GM21515 (cell line): ENCODE measurements around the gene THSD4.
"Not testable (repeated sequence)": the region's sequence is repeated elsewhere in the genome, so short reads cannot be mapped to it uniquely, and the experiment has no call there.

Experiments
- ATAC-seq: cut with Tn5 transposase; IDR thresholded peaks from one replicate; pipeline ENCODE4 v1.9.1; 2021; ENCODE audit not compliant: unreplicated experiment

THSD4 gene

DNA sequence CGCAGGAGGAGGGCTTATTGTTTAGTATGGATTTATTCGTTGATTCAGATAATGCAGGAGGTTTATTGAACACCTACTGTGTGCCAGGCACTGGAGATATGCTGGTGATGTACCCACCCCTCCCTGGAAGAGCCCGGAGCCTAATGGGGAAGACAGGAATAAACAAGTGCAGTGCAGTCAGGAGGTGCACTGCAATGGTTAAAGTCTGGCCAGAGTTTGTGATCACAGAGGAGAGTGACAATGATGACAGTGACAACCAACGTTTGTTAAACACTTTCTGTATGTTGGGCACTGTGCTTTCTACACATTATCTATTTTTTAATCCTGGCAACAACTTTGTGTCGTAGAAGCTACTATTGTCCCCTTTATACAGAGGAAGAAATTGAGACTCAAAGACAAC, 70.4 kb downstream of the THSD4 start:
- ATAC-seq = no peak

- no peak for ATAC-seq
These were observed 71.0 kb downstream of the THSD4 start for GRCh38 chr15:71186267-71186666.

GRCh38 chr15:71187078-71187477, 71.8 kb downstream of the THSD4 start:
- ATAC-seq = no peak

- ATAC-seq = no peak
These were observed 72.3 kb downstream of the THSD4 start for GRCh38 chr15:71187526-71187925.

DNA sequence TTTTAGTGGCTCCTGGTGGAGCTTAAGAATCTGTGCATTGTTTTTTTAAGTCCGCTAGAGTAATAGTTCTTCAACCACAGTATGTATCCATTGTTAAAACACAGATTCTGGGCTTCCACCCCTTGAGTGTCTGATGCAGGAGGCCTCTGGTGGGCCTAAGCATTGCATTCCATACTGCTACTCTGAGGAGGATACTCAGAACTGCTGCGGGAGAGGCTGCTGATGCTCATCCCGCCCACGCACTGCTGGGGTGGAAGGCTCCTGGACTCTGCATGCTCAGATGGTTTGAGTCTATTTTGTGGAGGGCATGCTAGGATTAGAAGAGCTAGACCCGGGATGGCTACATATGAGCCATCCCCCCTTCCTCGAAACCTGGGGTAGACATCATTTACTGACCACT, 74.4 kb downstream of the THSD4 start:
- ATAC-seq = no peak

GRCh38 chr15:71191296-71191695, 76.0 kb downstream of the THSD4 start:
- no peak for ATAC-seq

GRCh38 chr15:71192816-71193215, 77.5 kb downstream of the THSD4 start:
- no peak for ATAC-seq

GRCh38 chr15:71194286-71194685, 79.0 kb downstream of the THSD4 start:
- ATAC-seq = no peak

- ATAC-seq = no peak
These were observed 80.0 kb downstream of the THSD4 start for GRCh38 chr15:71195242-71195641.

GRCh38 chr15:71197620-71198019, 82.3 kb downstream of the THSD4 start:
- ATAC-seq = no peak

GRCh38 chr15:71198846-71199245, 83.6 kb downstream of the THSD4 start:
- ATAC-seq = no peak

DNA sequence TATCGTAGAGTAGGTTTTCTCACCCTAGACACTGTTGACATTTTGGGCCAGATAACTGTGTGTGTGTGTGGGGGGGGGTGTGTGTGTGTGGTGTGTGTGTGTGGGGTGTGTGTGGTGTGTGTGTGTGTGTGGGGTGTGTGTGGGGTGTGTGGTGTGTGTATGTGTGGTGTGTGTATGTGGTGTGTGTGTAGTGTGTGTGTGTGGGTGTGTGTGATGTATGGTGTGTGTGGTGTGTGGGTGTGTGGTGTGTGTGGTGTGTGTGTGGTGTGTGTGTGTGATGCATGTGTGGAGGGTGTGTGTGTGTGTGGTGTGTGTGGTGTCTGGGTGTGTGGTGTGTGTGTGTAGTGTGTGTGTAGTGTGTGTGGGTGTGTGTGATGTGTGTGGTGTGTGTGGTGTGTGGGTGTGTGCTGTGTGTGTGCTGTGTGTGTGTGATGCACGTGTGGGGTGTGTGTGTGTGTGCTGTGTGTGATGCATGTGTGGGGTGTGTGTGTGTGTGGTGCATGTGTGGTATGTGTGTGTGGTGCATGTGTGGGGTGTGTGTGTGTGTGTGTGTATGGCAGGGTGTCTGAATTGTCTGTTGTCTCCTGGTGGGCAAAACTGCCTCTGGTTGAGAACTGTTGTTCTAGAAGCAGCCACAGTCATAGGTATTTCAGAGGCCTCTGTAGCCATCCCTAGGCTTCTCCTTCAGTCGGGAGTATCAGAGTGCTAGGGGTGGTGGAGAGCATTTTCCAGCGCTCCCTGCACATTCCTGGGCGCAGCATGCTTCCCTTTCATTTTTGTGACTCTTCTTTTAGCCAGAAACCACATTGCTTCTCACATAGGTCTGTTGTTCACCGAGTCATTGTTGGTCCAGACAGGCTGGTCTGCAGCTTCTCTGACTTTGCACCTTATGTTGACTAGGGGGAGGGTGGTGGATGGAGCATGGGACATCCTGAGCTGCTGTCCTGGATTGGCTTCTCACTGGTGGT, 84.4 kb downstream of the THSD4 start:
- ATAC-seq = no peak

DNA sequence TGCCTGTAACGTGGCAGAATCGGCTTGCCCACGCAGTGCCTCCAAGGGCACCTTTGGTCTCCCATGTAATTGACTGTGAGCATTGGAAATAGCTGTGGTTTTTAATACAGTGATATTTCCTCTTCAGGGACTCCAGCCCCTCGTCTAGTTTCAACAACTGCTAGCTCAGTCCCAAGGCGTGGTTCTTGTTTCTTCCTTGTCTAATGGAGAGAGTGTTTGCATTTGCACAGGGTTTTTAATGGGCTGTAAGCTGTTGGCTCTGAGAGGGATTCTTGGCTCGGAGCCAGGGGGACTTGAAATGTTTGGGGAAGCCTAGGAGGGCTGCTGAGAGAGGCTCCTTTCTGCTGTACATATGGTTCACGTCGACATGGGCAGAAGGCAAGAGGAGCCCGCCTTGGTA, 86.2 kb downstream of the THSD4 start:
- no peak for ATAC-seq

DNA sequence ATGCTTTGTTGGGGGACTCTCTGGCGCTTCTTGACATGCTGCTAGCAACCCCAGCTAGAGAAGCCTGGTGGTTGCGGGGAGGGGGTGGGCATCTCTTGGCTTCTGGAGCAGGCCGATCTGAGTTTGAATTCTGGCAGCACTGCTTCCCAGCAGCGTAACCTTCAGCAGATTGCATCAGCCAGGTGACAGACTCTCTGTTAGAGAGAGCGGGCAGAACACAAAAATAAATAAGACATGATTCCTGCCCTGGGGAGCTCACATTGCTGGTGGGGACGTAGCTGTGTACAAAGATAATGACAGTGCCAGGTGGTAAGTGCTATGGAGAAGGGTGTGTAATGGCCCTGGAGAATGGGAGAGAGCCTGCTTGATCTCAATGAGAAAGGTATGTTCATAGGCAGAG, 87.4 kb downstream of the THSD4 start:
- ATAC-seq = no peak

GRCh38 chr15:71203586-71204474, 88.6 kb downstream of the THSD4 start:
- no peak for ATAC-seq

- no peak for ATAC-seq
These were observed 91.9 kb downstream of the THSD4 start for GRCh38 chr15:71207141-71207540.

DNA sequence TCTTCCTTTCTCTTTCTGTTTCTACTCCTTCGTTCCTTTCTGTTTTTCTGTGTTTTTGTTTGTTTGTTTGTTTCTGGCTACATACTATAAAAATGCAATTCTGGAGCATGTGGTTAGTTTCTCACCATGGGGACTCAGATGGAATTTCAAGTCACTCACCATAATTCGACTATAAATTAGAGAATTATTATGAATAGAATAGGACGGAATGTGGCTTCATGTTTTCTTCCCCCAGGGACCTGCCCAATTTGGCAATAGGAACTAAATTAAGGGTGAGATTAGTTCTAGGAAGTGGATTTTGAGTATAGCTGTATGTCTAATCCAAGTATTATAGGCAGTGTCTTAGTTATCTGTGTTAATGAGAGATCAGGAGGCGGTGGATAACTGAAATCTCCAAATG, 96.9 kb downstream of the THSD4 start:
- ATAC-seq = no peak

GRCh38 chr15:71213943-71214342, 98.7 kb downstream of the THSD4 start:
- ATAC-seq = not testable (repeated sequence)

- no peak for ATAC-seq
These were observed 100.0 kb downstream of the THSD4 start for GRCh38 chr15:71215126-71215894.

GRCh38 chr15:71218272-71218805, 103.1 kb downstream of the THSD4 start:
- no peak for ATAC-seq

DNA sequence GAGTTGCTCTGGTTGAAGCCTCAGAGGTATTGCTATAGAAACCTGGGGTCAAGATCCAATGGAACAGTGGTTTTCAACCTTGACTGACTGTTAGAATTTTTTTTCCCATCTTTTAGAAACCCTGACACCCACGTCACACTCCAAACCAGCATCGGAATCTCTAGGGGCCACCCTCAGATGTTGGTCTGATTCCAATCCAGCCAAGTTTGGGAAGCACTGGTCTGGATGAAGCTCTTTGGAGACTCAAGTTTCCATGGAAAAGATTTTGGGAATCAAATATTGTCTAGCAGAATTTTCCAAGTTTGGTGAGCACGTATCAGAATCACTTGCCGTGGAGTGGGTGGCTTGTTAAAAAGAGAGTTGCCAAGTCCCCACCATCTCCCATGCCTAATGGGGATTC, 103.8 kb downstream of the THSD4 start:
- no peak for ATAC-seq
